ENCODE measurements around the gene OR6J1.

GRCh38 chr14:22583994-22584393, 60.2 kb downstream of the OR6J1 start:
- TF ChIP-seq, protein P1, sequence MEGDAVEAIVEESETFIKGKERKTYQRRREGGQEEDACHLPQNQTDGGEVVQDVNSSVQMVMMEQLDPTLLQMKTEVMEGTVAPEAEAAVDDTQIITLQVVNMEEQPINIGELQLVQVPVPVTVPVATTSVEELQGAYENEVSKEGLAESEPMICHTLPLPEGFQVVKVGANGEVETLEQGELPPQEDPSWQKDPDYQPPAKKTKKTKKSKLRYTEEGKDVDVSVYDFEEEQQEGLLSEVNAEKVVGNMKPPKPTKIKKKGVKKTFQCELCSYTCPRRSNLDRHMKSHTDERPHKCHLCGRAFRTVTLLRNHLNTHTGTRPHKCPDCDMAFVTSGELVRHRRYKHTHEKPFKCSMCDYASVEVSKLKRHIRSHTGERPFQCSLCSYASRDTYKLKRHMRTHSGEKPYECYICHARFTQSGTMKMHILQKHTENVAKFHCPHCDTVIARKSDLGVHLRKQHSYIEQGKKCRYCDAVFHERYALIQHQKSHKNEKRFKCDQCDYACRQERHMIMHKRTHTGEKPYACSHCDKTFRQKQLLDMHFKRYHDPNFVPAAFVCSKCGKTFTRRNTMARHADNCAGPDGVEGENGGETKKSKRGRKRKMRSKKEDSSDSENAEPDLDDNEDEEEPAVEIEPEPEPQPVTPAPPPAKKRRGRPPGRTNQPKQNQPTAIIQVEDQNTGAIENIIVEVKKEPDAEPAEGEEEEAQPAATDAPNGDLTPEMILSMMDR (IDR thresholded peaks at IDR 0.05), result no peak
- TF ChIP-seq POLR2AphosphoS5 (IDR thresholded peaks at IDR 0.05; ENCODE audit: insufficient read depth in 1 of 2, low read depth in 1 of 2) (no peak), POLR2A (IDR thresholded peaks at IDR 0.05) (no peak)

All from vagina (tissue), 2 donors.